GM12878 (cell line): ENCODE results near the gene PLEKHM2. TPM values are rescaled to one million over a fixed set of nuclear protein-coding genes. Genes with fewer than 3 reads are reported as not detected.

Experiments used
- BRCA1 ChIP-seq: IDR thresholded peaks from 2 replicates; pipeline ENCODE4 v1.6.1; 2011; ENCODE audit warnings: low read depth, low read length, improper control_type of control experiment
- CUX1 ChIP-seq: IDR thresholded peaks from 2 replicates; pipeline ENCODE4 v1.6.1; 2012; ENCODE audit warnings: improper control_type of control experiment, low read depth, low read length; ENCODE audit not compliant: insufficient replicate concordance
- GATAD2B ChIP-seq: fragments of 450-650 bp; conservative IDR thresholded peaks from 2 replicates; pipeline ENCODE4 v1.6.1; 2017; ENCODE audit warnings: low read depth, mild to moderate bottlenecking, moderate library complexity
- IKZF1 ChIP-seq: fragments of 450-650 bp; conservative IDR thresholded peaks from 2 replicates; pipeline ENCODE4 v1.6.1; 2017; ENCODE audit warnings: antibody characterized with exemption, mild to moderate bottlenecking
- IKZF2 ChIP-seq, 2 experiments: fragments of 450-650 bp; IDR thresholded peaks; 2 replicates each; pipeline ENCODE4 v1.6.1; 2017; ENCODE audit warnings: mild to moderate bottlenecking in 2 of 2, moderate library complexity in 2 of 2
- JUNB ChIP-seq: IDR thresholded peaks from 2 replicates; pipeline ENCODE4 v1.6.1; 2016; ENCODE audit warnings: antibody characterized with exemption, mild to moderate bottlenecking
- KAT2A ChIP-seq: conservative IDR thresholded peaks from 2 replicates; pipeline ENCODE4 v1.6.1; 2011; ENCODE audit warnings: low read depth, low read length; ENCODE audit not compliant: control insufficient read depth
- KDM1A ChIP-seq: fragments of 200-600 bp; sonication (generic); IDR thresholded peaks from 2 replicates; pipeline ENCODE4 v1.6.1; 2016; ENCODE audit warnings: borderline replicate concordance
- NRF1 ChIP-seq: conservative IDR thresholded peaks from 2 replicates; pipeline ENCODE4 v1.6.1; 2011; ENCODE audit warnings: mild to moderate bottlenecking, low read depth, low read length, improper control_type of control experiment
- PAX5 ChIP-seq: IDR thresholded peaks from 2 replicates; pipeline ENCODE4 v1.6.1; 2011; ENCODE audit warnings: low read depth, low read length, borderline replicate concordance
- PML ChIP-seq: IDR thresholded peaks from 2 replicates; pipeline ENCODE4 v1.6.1; 2012; ENCODE audit warnings: low read length, inconsistent platforms
- POLR2A ChIP-seq: IDR thresholded peaks from 2 replicates; pipeline ENCODE4 v1.6.1; 2011; ENCODE audit warnings: low read depth, mild to moderate bottlenecking, low read length
- SP1 ChIP-seq: IDR thresholded peaks from one replicate; pipeline ENCODE4 v1.6.1; 2011; ENCODE audit warnings: low read depth, low read length
- ZBTB11 ChIP-seq: fragments of 450-650 bp; formaldehyde crosslinking; IDR thresholded peaks from 2 replicates; pipeline ENCODE4 v1.5.0; 2022; ENCODE audit warnings: mild to moderate bottlenecking, missing genetic modification characterization
- ZBTB33 ChIP-seq: fragments of 450-650 bp; IDR thresholded peaks from 2 replicates; pipeline ENCODE4 v1.6.1; 2017; ENCODE audit warnings: mild to moderate bottlenecking
- polyA plus RNA-seq, 11 experiments: library from polyadenylated mRNA; depleted of rRNA in 4 of 11; unstranded in 6 of 11; stranded (reverse) in 5 of 11; fragments of >200 nt; fragmentation: Nextera tagmentation in 4 of 11; fragmentation: Illumina TruSeq in 1 of 11; extraction: Ambion mirVana in 4 of 11; extraction: Trizol in 1 of 11; gene quantifications; 1 replicate in 1 of 11; 2 replicates in 10 of 11; pipeline versions ENCODE4 v1.2.1 to v1.2.3, GENCODE V29; 2011 to 2016; ENCODE audit warnings: inconsistent platforms in 2 of 11, missing spikeins in 2 of 11, low read depth in 1 of 11
- total RNA-seq, 4 experiments: library from RNA; depleted of rRNA in 3 of 4; stranded (reverse); fragments of >200 nt in 3 of 4; fragmentation: Illumina TruSeq in 1 of 4; extraction: Trizol in 1 of 4; gene quantifications; 2 replicates each; pipeline versions ENCODE4 v1.2.1 to v1.2.3, GENCODE V29; 2013 to 2021

PLEKHM2 gene
- total and polyA plus RNA-seq, 10 of the 15 experiments (the other 5 are each of a cell fraction or from before 2014, with no cell fraction given): 0.37 to 55.2 (median 19.3) TPM

GRCh38 chr1:15726508-15726907 lies 42.4 kb downstream of the PLEKHM2 start (continued):
- no peak for TF ChIP-seq CUX1
- no peak for TF ChIP-seq POLR2A
- TF ChIP-seq ZBTB33: no peak
- no peak for TF ChIP-seq ZBTB11
- no peak for TF ChIP-seq JUNB
- TF ChIP-seq PML: no peak
- TF ChIP-seq KAT2A: no peak
- TF ChIP-seq BRCA1: no peak
- TF ChIP-seq IKZF2 (IDR thresholded peaks at IDR 0.05): no peak
- TF ChIP-seq KDM1A: no peak
- TF ChIP-seq PAX5: no peak
- TF ChIP-seq SP1: no peak
- no peak for TF ChIP-seq NRF1
- no peak for TF ChIP-seq GATAD2B
- TF ChIP-seq IKZF1: no peak
